Left renal cortex interstitium (tissue), 4 donors: ENCODE measurements around the gene C4A. TPM values are rescaled to one million over a fixed set of nuclear protein-coding genes. Genes with fewer than 3 reads are reported as not detected.
"Not testable (repeated sequence)": the region's sequence is repeated elsewhere in the genome, so short reads cannot be mapped to it uniquely, and the experiment has no call there.

Experiments
- DNase-seq, 4 donors: peaks; one replicate each; pipeline ENCODE4 v3.0.0-alpha.2; 2013; ENCODE audit warnings: low read depth in 4 of 4, low spot score in 2 of 4, missing footprints in 1 of 4
- polyA plus RNA-seq, 4 donors: library from polyadenylated mRNA; unstranded; fragments of 120-200 nt; gene quantifications; one replicate each; pipeline ENCODE4 v1.2.1, GENCODE V29; 2013; ENCODE audit not compliant: insufficient read length in 4 of 4

The C4A gene
- 10 to 100 TPM; 11.9 to 24.1 (median 15.8) TPM for polyA plus RNA-seq

DNA sequence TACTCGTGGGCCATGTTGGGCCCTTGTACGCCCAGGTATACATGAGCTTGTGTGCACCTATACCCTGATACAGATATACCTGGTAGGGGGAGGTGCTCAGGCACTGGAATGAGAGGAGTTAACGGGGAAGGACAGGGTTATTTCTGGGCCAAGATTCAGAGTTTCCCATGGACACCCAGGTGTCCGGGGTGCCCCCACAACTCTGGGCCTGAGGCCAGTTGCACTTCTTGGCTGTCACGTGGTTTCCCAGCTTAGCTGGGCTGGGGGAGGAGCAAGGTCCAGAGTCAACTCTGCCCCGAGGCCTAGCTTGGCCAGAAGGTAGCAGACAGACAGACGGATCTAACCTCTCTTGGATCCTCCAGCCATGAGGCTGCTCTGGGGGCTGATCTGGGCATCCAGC lies at the start of gene C4A:
Gene C4A, plus strand, starts transcription at position 314 of the 400 bp plus-strand sequence. Its CDS starts 51 bp downstream, at position 365.
- DNase-seq: not testable (repeated sequence)

DNA sequence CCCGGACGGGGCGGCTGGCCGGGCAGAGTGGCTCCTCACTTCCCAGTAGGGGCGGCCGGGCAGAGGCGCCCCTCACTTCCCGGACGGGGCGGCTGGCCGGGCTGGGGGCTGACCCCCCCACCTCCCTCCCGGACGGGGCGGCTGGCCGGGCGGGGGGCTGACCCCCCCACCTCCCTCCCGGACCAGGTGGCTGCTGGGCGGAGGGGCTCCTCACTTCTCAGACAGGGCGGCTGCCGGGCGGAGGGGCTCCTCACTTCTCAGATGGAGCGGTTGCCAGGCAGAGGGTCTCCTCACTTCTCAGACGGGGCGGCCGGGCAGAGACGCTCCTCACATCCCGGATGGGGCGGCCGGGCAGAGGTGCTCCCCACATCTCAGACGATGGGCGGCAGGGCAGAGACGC lies 49.7 kb upstream of the C4A start:
- not testable (repeated sequence) for DNase-seq

DNA sequence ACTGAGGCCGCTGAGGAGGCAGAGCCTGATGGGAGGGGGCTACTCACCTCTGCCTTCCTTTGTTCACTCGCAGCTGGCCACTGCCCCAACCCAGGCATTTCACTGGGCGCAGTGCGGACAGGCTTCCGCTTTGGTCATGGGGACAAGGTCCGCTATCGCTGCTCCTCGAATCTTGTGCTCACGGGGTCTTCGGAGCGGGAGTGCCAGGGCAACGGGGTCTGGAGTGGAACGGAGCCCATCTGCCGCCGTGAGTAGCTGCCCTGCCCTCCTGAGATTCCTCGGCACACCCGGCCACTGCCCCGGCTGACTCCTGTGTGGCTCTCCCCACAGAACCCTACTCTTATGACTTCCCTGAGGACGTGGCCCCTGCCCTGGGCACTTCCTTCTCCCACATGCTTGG lies 48.3 kb upstream of the C4A start:
- DNase-seq: no peak

DNA sequence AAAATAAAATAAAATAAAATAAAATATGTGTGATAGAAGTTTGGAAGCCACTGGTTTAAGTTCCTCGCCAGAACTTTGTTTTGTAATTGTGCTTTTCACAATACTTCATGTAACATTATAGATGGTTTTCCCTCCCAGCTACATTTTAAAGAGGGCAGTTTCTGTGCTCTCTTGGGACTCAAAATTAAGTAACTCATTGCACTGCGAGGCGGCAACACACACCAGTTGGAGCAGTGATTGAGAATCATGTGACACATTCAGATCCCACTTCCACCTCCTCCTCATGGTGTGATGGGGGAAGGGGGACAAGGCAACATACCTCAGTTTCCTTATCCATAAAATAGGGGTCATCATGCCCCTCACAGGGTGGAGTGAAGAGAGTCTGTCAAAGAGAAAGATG lies 46.8 kb upstream of the C4A start:
- DNase-seq: no peak

DNA sequence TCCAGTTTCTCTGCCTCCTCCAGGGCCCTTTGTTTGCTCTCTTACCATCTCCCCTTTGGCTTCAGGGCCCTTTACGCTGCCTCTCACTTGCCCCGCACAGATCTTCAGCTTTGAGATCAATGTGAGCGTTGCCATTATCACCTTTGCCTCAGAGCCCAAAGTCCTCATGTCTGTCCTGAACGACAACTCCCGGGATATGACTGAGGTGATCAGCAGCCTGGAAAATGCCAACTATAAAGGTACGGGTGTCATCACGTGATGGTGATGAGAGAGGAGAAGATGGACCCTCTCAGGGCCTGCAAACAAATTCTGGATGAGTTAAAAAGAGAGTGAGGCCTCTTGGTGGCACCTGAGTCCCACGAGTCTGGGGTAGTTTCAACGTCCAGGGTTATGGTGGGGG lies 46.0 kb upstream of the C4A start:
- no peak for DNase-seq

DNA sequence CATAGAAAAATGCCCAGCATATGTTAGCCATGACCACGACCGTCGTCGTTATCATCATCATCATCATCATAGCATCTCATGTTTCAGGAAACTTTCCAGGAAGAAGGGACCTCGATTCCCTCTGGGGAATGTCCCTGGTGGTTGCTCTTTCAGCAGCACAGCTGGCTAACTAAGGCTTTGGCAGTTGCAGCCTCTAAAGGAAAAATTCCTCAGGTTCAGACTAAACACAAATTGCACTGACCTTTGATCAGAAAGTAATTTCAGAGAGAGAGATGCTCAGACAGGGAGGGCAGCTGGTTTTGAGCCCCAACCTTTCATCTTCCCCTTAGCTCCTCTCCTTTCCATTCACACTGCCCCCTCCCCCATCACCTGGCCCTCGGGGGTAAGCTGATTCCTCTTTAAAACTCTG lies 41.6 kb upstream of the C4A start:
- no peak for DNase-seq

DNA sequence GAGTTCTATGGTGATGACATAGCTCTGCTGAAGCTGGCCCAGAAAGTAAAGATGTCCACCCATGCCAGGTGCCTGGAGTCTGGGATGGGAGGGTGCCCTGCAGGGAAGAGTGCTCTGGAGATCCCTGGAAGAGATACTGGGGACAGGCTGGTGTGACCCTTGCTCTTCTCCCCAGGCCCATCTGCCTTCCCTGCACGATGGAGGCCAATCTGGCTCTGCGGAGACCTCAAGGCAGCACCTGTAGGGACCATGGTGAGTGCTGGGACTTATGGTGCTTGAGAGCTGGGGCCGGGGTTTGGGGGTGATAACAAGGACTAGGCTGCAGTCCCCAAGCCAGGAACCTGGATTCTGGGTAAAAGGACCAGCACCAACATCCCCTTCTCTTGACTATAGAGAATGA lies 38.1 kb upstream of the C4A start:
- no peak for DNase-seq

DNA sequence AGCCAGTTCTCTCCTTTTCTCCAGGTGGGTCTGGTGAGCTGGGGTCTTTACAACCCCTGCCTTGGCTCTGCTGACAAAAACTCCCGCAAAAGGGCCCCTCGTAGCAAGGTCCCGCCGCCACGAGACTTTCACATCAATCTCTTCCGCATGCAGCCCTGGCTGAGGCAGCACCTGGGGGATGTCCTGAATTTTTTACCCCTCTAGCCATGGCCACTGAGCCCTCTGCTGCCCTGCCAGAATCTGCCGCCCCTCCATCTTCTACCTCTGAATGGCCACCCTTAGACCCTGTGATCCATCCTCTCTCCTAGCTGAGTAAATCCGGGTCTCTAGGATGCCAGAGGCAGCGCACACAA lies 36.7 kb upstream of the C4A start:
- no peak for DNase-seq

DNA sequence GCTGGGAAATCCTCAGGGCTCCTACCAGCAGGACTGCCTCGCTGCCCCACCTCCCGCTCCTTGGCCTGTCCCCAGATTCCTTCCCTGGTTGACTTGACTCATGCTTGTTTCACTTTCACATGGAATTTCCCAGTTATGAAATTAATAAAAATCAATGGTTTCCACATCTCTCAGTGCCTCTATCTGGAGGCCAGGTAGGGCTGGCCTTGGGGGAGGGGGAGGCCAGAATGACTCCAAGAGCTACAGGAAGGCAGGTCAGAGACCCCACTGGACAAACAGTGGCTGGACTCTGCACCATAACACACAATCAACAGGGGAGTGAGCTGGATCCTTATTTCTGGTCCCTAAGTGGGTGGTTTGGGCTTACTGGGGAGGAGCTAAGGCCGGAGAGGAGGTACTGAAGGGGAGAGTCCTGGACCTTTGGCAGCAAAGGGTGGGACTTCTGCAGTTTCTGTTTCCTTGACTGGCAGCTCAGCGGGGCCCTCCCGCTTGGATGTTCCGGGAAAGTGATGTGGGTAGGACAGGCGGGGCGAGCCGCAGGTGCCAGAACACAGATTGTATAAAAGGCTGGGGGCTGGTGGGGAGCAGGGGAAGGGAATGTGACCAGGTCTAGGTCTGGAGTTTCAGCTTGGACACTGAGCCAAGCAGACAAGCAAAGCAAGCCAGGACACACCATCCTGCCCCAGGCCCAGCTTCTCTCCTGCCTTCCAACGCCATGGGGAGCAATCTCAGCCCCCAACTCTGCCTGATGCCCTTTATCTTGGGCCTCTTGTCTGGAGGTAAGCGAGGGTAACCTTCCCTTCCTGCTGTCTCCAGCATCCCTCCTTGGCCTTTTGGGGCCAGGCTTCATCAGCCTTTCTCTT lies 36.1 kb upstream of the C4A start, which contains the start of gene CFB:
Gene CFB, plus strand, starts transcription at position 589 of the 863 bp plus-strand sequence. Its CDS starts 127 bp downstream, at position 716.
- no peak for DNase-seq

DNA sequence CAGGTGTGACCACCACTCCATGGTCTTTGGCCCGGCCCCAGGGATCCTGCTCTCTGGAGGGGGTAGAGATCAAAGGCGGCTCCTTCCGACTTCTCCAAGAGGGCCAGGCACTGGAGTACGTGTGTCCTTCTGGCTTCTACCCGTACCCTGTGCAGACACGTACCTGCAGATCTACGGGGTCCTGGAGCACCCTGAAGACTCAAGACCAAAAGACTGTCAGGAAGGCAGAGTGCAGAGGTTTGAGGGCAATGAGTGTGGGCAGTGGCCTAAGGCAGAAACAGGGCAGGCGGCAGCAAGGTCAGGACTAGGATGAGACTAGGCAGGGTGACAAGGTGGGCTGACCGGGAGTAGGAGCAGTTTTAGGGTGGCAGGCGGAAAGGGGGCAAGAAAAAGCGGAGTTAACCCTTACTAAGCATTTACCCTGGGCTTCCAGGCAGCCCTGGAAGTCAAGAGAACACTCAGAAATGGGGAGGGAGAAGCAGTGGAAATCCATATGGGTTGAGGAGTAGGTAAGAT lies 35.4 kb upstream of the C4A start:
- DNase-seq: no peak

DNA sequence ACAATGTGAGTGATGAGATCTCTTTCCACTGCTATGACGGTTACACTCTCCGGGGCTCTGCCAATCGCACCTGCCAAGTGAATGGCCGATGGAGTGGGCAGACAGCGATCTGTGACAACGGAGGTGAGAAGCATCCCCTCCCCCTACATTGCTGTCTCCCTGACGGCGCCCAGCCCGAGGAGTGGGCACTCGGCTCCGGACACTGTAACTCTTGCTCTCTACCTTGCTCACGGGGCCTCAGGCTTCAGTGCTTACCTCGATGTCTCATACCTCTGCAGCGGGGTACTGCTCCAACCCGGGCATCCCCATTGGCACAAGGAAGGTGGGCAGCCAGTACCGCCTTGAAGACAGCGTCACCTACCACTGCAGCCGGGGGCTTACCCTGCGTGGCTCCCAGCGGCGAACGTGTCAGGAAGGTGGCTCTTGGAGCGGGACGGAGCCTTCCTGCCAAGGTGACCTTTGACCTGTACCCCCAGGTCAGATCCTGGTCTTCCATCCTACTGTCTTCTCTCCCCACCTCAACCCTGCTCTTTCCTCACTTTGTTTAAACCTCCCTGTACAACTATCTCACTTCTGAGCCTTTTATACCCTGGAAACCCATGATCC lies 34.7 kb upstream of the C4A start:
- DNase-seq: no peak

DNA sequence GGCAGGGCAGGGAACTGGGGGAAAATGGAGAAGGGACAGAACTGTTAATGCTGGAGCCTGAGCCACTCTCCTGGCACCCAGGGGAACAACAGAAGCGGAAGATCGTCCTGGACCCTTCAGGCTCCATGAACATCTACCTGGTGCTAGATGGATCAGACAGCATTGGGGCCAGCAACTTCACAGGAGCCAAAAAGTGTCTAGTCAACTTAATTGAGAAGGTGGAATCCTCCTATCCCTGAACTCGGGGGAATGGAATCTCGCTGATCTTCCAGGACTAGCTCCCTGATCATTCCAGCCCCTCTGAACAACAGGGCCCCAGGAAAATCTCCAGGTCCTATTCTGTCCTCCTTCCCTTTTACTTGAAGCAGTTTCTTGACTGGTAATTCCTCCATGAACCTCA lies 34.0 kb upstream of the C4A start:
- no peak for DNase-seq

DNA sequence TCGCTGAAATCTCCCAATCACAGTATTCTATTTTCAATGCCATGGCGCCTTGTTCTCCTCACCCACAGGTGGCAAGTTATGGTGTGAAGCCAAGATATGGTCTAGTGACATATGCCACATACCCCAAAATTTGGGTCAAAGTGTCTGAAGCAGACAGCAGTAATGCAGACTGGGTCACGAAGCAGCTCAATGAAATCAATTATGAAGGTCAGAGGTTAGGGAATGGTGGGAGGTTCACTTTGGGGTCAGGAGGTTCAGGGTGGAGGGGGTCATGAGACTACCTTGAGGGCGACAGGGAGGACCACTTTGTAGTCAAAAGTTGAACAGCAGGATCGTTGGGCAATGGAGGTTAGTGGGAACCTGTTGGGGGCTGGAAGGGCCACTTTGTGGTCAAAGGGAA lies 33.6 kb upstream of the C4A start:
- no peak for DNase-seq

DNA sequence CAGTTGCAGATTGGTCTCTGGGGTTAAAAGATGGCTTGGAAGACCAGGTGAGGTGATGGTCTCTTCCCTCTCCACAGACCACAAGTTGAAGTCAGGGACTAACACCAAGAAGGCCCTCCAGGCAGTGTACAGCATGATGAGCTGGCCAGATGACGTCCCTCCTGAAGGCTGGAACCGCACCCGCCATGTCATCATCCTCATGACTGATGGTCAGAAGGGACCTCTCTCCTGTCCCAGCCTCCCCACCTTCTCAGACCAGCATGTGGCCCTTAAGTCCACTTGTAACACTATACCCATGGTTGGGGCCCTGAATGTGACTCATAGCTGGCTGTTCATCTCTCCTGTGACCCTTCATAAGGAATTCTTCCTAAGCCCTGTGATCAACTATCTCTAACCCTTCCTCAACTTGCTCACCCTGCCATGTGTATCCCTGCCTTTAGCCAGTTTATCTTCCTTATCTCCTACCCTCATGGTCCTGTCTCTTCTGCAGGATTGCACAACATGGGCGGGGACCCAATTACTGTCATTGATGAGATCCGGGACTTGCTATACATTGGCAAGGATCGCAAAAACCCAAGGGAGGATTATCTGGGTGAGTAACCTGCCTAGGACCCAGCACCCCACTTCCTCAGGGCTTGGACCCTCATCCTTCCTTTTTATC lies 33.0 kb upstream of the C4A start:
- DNase-seq: no peak

DNA sequence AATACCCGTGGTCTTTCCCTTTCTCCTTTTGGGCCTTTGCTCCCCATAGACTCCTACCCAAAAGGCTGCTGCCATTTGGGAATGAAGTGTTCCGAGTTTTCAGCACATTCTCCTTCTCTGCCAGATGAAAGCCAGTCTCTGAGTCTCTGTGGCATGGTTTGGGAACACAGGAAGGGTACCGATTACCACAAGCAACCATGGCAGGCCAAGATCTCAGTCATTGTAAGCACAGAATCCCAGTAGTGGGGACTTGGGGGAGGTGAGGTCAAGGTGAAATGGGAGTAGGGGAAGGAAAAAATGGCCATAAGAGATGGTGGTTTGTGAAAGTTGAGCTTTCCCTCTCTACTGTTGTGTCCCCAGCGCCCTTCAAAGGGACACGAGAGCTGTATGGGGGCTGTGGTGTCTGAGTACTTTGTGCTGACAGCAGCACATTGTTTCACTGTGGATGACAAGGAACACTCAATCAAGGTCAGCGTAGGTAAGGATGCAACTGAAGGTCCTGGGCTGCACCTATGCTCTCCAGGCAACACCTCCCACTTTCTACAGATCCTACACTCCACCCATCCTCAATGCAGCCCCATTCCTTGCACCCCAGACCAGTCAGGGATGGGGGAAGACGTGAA lies 31.8 kb upstream of the C4A start:
- DNase-seq: no peak

DNA sequence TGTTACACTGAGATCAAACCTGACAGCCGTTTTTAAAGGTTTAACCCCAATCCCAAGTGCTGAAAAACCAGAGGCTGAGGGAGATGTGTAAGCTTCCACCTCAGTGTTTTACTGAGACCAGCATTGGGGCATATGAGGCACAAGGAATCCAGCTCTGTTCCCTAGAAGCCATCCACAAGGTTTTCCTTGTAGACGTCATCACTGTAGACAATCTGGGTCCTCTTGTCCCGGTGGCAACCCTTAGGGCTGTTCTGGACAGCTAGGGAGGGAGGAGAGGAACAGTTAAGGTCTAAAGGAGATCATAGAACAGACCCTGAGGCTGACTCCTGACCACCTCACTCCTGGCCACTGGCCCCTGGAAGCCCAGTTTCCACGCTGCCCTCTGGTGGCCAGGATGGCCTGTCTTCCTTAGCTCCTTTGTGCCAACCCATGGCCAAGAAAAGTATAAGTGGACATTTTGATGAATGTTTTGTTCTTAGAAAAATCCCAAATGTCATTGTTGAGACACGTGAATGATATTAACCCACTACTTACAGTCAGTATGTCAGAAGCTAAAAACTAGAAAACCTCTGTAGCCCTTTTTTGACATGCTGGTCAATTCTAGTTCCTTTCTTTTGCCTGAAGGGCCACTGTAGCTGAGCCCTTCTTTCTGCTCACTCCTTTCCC lies 29.6 kb upstream of the C4A start:
- DNase-seq: no peak

DNA sequence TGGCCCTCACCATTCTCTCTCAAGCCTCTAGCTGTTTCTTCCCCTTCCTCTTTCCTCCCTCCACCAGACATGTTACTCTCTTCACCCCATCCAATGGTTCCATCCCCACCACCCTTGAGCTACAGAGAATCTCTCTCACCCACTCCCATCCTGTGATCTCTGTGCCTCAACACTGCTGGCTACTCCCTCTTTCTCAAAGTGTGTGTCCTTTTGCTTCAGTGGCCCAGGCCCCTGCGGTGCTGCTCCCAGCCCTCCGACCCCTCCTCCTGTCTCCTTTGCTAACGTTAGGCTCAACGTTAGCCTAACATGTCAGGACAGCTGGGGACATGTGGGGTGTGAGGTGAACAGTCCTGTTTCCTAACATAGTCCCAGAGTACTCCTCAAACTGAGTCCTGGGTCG lies 29.0 kb upstream of the C4A start:
- DNase-seq: no peak

DNA sequence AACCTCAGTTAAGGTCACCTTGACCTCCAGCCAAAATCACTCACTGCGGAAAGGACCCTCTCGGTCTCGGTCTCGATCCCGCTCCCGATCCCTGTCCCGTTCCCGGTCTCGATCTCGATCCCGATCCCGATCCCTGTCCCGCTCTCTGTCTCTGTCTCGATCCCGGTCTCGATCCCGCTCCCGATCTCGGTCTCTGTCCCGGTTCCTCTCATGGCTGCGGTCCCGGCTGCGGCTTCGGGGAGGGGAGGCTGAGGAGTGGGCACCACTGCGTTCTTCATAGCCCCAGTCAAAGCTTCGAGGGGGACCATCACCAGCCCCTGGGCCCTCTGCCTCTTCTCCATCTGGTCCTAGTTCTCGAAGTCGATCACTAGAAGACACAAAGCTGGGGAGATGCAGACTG lies 27.3 kb upstream of the C4A start:
- no peak for DNase-seq

DNA sequence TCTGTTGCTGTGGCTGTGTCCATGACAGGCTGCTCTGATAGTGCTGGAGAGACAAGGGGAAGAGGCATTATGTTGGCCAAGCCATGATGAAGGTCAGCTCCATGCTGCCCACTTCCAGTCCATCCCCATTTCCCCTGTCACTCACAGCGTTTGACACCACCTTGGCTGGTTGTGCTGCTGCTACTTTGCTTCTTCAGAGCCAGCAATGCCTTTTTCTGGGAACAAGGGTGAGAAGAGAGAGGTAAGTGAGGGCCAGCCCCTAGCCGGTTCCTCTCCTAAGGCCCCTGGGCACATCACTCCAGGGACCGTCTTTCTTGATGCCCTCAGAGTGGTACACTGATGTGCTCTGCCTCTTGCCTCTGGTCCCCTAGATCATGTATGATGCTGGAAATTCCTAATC lies 25.1 kb upstream of the C4A start:
- DNase-seq: no peak

DNA sequence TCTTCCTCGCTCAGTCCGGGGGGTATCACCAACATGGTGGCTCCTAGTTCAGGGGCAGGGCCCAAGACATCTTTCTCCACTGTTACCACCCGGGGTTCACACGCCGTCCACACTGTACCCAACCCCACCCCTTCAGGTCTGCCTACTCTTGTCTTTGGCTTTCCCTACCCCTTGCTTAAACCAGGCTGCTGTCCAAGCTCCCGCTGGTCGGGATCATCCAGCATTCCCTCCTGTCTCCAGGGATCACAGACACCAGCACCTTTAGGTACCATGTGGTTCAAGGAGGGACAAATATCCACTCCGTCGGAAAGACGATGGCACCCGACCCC lies 23.5 kb upstream of the C4A start:
- no peak for DNase-seq
